IPS-NIHi11 (cell line): ENCODE measurements around the gene RIBC2.
"Not testable (repeated sequence)": the region's sequence is repeated elsewhere in the genome, so short reads cannot be mapped to it uniquely, and the experiment has no call there.

Source experiments
- DNase-seq: peaks from one replicate; pipeline ENCODE4 v3.0.0; 2012; ENCODE audit warnings: mixed read lengths, low spot score

Gene RIBC2

DNA sequence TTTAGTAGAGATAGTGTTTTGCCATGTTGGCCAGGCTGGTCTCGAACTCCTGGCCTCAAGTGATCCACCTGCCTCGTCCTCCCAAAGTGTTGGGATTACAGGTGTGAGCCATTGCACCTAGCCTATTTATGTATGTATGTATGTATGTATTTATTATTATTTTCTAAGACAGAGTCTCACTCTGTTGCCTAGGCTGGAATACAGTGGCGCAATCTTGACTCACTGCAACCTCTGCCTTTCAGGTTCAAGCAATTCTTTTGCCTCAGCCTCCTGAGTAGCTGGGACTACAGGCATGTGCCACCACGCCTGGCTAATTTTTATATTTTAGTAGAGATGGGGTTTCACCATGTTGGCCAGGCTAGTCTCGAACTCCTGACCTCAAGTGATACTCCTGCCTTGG lies 35.9 kb downstream of the RIBC2 start:
- not testable (repeated sequence) for DNase-seq

DNA sequence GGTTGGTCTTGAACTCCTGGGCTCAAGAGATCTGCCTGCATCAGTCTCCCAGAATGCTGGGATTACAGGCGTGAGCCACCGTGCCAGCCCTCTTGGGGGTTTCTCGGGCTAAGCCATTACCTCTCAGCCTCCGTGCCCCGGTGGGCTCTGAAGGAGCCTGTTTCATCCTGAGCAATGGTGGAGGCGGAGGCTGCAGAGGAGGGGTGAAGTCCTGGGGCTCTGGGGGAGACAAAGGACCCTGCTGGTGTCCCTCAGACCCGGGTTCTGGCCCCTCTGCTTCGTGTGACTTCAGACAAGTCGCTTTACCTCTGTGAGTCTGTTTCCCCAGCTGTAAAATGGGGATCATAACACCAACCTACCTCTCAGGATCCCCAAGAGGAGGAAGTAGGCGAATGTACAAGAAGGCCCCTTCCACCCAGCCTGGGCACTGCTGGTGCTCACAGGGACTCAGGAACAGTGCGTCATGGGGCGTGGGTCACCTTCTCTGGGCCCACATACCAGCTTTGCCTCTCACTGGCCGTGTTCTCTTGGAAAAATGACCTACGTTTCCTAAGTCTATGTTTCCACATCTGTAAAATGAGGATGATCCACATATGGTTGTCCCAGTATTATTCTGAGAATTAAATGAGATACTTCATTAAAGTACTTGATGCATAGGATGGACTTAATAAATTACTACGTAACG lies 36.8 kb downstream of the RIBC2 start:
- no peak for DNase-seq

DNA sequence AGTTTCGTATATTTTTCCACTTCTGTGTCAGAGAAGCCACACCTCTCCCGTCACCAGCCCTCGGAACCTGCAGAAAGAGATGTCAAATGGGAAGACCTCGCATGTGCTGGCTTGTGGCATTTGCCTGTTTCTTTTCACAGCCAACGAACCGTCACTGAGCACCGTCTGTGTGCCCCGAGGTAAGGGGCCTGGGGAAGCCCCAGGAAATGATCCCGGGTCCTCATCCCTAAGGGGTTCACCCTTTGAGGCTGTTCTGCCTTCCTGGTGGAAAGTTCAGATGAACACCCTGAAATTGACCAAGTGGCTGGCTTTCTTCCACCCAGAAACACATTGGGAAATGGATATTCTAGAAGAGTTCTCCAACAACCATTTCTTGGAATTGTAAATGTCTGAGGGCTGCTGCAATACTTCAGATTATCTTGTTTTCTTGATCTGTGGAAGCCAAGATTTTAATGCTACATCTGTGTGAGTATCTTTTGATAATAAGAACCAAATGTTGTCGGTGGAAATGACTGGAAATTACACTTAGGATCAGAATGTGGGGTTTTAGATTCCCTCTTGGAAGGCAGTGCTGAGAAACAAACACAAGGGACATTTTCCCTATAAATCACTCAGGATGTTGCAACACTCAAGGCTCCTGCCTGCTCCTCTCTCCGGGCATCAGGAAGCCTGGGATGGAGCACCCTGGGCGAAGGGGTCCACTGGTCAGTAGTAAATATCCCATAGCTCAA lies 37.6 kb downstream of the RIBC2 start:
- no peak for DNase-seq

DNA sequence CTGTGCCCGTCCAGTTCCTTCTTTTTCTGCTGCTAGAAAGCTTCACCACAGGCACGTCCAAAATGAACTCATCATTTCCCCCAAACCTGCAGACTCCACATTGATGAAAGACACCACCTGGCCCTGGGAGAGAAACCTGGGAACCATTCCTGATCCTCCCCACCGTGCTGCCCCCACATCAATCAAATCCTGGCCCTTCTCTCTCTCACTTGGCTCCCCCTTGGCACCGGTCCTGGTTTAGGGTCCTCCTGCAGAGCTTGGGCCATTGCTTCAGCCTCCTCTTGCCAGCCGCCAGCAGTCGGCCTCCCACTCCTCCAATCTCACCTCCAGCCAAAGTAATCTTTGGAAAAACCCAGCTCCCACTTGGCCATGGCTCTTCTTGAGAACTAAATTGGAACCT lies 38.5 kb downstream of the RIBC2 start:
- no peak for DNase-seq

DNA sequence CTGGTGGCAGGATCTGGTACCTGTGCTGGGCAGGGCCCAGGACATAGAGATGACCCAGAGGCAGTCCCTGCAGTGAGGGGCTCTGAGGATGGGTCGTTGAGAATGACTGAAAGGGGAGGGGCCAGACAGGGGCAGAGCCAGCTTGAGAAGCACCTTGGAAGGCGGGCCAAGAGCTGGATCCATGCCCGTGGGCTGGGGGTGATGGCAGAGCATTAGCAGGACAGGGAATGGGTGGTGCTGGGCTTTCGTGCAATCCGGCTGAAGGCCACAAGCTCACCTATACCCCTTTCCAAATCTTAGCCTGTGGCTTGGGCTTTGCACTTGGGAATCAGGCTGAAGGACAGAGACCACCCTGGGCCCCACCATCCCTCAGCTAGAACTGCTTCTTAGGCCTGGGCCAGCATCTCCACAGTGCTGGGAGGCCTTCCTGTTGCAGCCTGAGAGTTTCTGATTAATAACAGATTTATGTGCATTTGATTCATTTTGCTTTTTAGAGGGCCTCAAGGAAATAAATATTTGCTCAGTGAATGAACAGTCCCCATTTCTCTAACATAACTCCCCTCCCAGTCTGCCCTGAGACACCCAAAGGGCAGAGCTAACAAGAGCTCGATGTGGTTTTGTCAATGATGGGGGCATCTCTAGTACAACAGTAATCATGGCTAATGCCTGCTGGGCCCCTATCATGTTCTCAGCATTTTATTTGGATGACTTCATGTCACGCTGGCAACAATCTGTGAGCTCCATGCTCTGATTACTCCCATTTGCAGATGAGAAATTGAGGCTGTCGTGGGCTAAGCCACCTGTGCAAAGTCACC lies 39.3 kb downstream of the RIBC2 start:
- DNase-seq: no peak

DNA sequence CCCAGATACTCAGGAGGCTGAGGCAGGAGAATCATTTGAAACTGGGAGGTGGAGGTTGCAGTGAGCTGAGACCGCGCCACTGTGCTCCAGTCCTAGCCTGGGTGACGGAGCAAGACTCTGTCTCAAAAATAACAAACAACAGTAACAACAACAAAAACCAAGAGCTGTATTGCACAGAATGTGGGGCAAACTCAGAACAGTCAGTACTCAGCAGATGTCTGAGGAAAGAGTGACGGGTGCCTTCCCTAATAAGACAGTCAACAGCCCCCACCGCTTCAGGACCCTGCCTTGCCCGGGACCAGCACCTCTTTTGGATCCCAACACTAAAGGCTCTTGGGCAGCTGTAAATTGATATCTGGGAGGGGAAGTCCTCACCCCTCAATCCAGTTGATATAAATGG lies 40.3 kb downstream of the RIBC2 start:
- DNase-seq: no peak

DNA sequence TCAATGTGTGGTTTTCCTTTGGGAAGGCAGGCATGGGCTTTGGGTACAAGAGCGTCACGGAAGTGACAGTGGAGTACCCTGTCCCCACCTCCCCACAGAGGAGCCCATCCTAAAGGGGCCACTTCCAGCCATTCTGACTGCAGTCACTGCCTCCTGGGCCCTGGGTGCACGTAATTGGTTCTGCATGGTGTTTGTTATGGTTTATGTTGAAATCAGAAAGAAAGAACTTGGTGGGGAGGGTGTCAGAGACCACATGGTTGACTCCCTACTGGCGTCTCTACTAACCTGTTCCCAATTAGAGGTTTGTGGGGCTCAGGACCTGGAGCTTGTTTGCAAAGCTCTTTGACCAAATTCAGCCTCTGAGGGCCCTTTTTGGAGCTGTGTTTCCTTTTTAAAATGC lies 40.8 kb downstream of the RIBC2 start:
- no peak for DNase-seq

DNA sequence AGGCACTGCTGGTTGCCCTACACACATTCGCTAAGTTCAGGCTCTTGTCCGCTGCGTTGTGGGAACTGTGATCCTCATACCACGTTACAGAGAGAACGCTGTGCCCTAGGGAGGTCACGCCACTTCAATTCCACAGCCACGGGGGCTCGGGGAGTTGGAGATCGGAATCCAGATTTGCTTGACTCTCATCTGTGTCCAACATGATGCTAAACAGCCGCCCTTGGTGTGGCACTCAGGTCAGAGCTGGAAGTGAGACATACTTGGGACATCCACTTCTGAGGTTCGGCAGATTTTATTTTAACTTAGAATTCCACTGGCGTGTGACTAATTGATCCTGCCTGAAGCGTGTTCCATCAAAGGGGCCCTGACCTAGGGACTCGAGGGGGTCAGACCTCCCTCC lies 41.7 kb downstream of the RIBC2 start:
- no peak for DNase-seq

DNA sequence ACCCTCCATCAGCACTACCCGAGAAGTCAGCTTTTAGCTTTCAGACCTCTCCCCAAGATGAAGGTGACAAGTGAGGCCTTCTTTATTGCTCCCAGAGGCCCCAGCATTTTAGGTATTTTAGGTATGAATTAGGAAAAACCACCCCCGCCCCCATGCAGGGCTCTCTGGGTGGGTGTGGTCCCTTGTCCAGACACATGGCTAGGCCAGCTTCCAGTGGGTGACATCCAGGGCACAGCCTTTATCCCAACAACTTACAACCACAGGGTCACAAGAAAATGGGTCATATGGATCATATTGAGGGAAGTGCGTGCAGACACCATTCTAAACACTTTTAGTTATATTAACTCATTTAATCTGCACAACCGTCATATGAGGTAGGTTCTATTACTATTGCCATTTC lies 42.1 kb downstream of the RIBC2 start:
- DNase-seq: no peak

DNA sequence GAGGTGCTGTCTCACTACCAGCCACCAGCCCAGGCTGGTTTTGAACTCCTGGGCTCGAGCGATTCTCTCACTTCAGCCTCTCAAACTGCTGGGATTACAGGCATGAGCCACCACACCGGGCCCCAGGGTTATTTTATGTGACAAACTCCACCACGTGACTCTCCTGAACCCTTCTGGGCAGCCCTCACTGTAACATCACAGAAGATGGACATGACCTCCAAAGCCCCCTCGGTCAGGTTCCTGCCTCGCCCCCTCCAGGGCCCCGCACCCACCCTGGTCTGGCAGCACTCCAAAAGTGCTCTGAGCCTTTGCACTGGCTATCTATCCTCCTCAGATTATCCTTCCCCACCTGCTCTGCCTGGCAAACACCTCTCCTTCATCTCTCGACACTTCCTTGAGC lies 43.3 kb downstream of the RIBC2 start:
- DNase-seq: peak; percentile 3

DNA sequence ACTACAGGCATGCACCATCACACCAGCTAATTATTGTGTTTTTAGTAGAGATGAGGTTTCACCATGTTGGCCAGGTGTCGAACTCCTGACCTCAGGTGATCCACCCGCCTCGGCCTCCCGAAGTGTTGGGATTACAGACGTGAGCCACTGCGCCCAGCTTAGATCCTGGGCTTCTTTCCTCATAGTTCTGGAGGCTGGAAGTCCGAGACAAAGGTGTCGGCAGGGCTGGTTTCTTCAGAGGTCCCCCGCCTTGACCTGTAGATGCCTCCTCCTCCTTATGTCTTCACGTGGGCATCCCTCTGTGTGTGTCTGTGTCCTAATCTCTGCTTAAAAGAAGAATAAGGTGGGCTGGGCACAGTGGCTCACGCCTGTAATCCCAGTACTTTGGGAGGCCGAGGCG lies 45.0 kb downstream of the RIBC2 start:
- no peak for DNase-seq

DNA sequence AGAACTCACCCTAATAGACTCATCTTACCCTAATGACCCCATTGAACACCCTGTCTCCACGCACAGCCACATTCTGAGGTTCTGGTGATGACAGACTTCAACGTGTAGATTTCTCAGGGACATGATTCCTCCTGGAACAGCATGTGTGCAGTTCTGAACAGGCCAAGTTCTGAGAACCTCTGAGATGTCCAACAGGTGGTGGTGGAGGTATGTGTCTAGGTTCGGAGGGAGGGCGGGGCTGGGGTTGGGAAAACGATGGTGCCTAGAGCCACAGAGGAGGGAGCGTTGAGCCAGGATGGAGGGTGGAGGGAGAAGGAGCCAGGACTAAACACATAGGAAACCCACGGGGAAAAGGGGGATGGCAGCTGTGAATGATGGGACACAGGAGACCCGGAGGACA lies 45.7 kb downstream of the RIBC2 start:
- DNase-seq: no peak

DNA sequence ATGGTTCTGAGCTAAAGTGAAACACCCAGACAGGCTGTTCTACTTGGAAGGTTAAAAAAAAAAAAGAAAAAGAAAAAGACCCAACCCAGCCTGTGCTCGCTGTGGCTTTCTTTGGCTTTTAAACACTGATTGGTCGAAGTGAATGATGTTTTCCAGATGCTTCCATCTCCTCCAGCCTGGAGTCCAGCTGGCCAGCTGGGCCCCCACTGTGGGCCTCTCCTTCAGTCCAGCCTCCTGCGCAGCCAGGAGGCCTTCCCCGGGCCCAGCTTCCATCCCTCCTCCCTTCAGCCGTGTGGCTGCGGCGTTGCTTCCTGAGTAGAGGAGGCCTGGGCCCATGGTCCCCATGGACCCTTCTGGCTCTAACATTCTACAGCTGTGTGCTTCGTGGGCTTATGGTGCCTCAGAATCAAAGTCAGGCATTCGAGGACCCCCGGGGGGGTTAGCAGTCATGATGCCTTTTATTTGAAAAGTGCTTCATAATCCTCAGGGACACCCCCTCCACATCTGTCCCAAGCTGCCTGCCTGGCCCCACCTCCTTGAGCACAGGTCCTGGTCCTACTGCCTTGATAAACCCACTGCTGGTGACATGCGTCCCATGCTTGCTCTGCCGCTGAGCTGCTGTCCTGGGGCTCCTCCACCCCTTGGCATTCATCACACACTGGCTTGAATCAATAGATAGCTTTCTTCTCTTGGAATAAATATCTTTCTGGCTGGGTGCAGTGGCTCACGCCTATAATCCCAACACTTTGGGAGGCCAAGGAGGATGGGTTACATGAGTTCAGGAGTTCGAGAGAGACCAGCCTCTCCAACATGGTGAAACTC lies 47.0 kb downstream of the RIBC2 start:
- no peak for DNase-seq

DNA sequence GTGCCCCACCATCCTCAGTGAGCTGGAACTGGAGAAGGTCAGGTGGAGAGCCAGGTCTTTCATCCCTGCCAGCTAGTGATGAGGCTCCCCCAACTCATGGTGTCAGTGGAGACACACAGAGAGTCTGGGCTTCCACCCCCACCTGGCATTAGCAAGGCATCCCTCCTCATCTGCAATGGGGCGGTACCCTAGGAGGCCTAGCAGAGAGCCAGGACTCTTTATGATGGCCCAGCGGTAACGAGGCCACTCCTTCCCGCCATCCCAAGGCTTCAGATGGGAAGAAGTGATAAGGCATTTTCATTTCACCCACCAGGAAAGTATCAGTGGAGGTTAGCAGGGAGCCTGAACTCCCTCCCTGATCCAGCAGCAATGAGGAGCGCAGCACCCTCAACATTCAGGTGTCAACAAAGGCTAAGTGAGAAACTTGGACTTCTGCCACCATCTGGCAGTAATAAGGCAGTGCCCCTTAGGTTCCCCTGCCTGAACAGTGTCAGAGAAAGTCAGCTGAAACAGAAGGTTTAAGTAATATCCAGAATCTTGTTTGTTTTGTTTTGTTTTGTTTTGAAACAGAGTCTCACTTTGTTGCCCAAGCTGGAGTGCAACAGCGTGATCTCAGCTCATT lies 48.7 kb downstream of the RIBC2 start:
- peak; percentile 71 for DNase-seq

DNA sequence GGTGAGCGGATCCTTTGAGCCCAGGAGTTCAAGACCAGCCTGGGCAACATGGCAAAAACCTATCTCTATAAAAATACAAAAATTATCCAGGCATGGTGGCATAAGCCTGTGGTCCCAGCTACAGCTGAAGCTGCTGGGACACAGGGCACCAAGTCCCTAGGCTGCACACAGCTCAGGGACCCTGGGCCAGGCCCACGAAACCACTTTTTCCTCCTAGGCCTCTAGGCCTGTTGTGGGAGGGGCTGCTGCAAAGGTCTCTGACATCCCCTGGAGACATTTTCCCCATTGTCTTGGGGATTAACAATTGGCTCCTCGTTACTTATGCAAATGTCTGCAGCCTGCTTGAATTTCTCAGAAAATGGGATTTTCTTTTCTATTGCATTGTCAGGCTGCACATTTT lies 50.2 kb downstream of the RIBC2 start:
- DNase-seq: not testable (repeated sequence)

DNA sequence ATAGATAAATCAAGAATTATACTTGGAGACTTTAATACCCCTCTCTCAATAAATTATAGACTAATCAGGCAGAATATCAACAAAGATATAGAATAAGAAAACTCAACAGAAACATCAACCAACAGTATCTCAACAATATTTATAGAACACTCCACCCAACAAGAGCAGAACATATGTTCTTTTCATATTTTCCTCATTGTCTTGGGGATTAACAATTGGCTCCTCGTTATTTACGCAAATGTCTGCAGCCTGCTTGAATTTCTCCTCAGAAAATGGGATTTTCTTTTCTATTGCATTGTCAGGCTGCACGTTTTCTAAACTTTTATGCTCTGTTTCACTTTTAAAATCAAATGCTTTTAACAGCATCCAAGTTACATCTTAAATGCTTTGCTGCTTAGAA lies 52.1 kb downstream of the RIBC2 start:
- no peak for DNase-seq

DNA sequence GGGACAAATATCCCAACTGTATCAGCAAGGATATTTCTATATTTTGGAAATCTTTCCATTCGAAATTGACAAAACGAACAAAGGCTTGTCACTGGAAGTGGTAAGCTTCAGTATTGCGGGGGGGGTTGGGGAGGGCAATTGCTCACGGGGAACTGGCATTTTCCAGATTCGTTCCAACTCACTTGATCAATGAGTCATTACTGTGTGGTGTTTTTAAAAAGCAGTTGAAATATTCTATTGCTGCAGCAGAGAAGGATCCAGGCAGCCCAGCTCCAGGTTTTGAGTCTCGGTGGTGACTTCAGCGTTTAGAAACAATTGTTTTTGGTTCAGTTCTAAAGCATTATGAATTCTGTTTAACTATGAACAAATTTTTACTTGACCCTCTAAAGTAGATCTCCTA lies 55.4 kb downstream of the RIBC2 start:
- DNase-seq: no peak

DNA sequence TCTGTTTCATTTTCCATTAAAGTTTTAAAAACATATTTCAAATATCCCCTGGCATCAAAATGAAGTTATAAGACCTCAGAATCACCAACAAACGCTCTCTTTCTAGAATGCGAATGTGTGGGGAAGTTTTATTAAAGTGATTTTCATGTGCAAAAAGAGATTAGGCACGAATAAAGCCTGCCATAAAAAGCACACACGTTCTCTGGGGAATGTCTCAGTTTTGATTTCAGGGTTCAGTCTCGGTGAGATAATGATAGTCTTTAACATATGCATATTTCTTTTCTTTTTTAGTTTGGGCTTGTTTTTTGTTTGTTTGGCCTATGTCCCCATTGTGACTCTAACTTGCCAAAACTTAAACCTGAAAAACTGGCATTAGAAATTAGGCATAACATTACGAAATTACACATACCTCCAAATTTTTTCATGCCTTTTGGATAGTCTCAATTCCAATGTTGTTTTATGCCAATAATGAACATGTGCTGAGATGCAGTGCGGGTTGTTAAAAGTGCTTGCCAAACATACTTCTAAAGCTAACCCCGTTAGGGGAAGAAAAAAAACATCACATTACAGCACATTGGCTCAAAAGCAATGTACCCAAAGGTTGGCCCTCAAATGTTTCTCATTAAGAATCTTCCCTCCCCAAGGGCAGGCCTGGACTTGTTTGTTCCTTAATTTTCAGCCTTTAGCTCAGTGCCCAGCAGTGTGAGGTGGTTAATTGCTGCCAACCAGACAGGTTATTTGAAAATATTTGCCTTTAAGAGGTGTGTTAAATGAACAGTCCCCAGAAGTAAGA lies 56.0 kb downstream of the RIBC2 start:
- DNase-seq: no peak

DNA sequence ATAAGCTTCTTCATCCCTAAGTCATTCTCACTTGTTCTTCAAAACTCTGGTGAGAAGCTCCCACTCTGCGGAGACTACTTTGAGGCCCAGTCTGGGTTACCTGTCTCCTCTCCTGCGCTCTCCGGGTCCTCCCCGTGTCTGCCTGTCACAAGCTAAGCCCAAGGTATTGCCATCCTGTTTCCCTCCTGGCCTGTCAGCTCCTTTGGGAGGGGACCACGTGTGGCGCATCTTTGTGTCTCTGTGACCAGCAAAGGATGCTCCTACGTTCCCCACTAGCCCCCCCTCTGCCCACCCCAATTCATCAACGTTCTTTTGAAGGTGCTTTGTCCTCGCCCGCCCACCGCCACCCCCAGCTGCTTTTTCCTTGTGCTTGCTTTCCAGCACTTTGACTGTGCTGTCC lies 57.4 kb downstream of the RIBC2 start:
- DNase-seq: no peak

DNA sequence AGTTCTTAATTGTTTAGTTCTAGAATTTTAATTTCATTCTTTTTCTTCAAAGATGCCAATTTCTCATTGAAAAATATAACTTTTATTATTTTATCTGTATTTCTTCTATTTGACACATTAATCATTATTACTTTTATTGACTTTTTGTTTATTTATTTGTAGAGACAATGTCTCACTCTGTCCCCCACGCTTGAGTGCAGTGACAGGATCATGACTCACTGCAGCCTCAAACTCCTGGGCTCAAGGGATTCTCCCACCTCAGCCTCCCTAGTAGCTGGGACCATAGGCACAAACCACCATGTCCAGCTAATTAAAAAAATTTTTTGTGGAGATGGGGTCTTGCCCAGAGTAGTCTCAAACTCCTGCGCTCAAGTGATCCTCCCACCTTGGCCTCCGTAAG lies 58.9 kb downstream of the RIBC2 start:
- no peak for DNase-seq
